H1 (cell line): ENCODE results near the gene UPP1. TPM values are rescaled to one million over a fixed set of nuclear protein-coding genes. Genes with fewer than 3 reads are reported as not detected.

ENCODE experiments used
- CTCF ChIA-PET: fragments of 300-600 bp; sonication (Branson Sonifier 250); formaldehyde crosslinking; loops from one replicate; lab custom pipeline; 2021; ENCODE audit not compliant: partially characterized antibody; lab: Charles Lee
- POLR2A ChIA-PET: fragments of 300-600 bp; sonication (Branson Sonifier 250); formaldehyde crosslinking; loops from one replicate; lab custom pipeline; 2021; ENCODE audit warnings: inconsistent platforms; ENCODE audit not compliant: partially characterized antibody; lab: Charles Lee
- DNase-seq, 2 experiments: peaks; one replicate each; pipeline versions ENCODE4 v3.0.0 to v3.0.0-alpha.2; 2010 to 2022; ENCODE audit warnings: low spot score in 2 of 2, low read depth in 1 of 2, mixed read lengths in 1 of 2
- FAIRE-seq: peaks from 2 replicates; lab custom pipeline; 2011; peaks lifted over from hg19 to GRCh38; lab: Jason Lieb, UNC
- H2AFZ ChIP-seq: 2 replicates; pipeline ENCODE4 v1.8.1; 2012; ENCODE audit warnings: low read length, inconsistent platforms
- H2AK5ac ChIP-seq: 2 replicates; pipeline ENCODE4 v1.6.1; 2013; ENCODE audit warnings: low read depth, low read length
- H2BK120ac ChIP-seq: replicated peaks from 2 replicates; pipeline ENCODE3; 2013; ENCODE audit warnings: low read depth, low read length, inconsistent platforms
- H2BK12ac ChIP-seq: 2 replicates; pipeline ENCODE4 v1.6.1; 2013; ENCODE audit warnings: low read depth, low read length
- H2BK15ac ChIP-seq: 2 replicates; pipeline ENCODE4 v1.6.1; 2013; ENCODE audit warnings: low read length
- H2BK20ac ChIP-seq: 2 replicates; pipeline ENCODE4 v1.6.1; 2013; ENCODE audit warnings: low read length
- H2BK5ac ChIP-seq: 2 replicates; pipeline ENCODE4 v1.6.1; 2013; ENCODE audit warnings: low read depth, low read length
- H3K14ac ChIP-seq: 2 replicates; pipeline ENCODE4 v1.6.1; 2013; ENCODE audit warnings: inconsistent platforms; ENCODE audit not compliant: insufficient read length
- H3K18ac ChIP-seq: 2 replicates; pipeline ENCODE4 v1.6.1; 2013; ENCODE audit warnings: low read length; ENCODE audit errors: extremely low read depth
- H3K23ac ChIP-seq: 2 replicates; pipeline ENCODE4 v1.6.1; 2013; ENCODE audit warnings: inconsistent platforms; ENCODE audit not compliant: insufficient read length
- H3K23me2 ChIP-seq: 2 replicates; pipeline ENCODE4 v1.6.1; 2013; ENCODE audit warnings: low read depth, low read length
- H3K27ac ChIP-seq: 2 replicates; pipeline ENCODE4 v1.6.1; 2011; ENCODE audit warnings: low read depth, low read length, inconsistent platforms
- H3K27me3 ChIP-seq, 4 experiments: replicated peaks in 1 of 4; 1 replicate in 1 of 4; 2 replicates in 3 of 4; pipeline versions ENCODE4 v1.6.1 to v1.8.1; 2011 to 2013; ENCODE audit warnings: low read length in 3 of 4, mild to moderate bottlenecking in 3 of 4, inconsistent platforms in 2 of 4, mixed read lengths in 2 of 4, moderate library complexity in 1 of 4; ENCODE audit not compliant: control insufficient read depth in 3 of 4, insufficient read depth in 3 of 4; ENCODE audit errors: extremely low read depth in 1 of 4
- H3K36me3 ChIP-seq, 4 experiments: 2 replicates each; pipeline versions ENCODE4 v1.6.1 to v1.8.1; 2011 to 2013; ENCODE audit warnings: mild to moderate bottlenecking in 4 of 4, low read length in 3 of 4, moderate library complexity in 2 of 4, control low read depth in 1 of 4, inconsistent platforms in 1 of 4; ENCODE audit not compliant: insufficient read depth in 4 of 4, control insufficient read depth in 2 of 4
- H3K4ac ChIP-seq: replicated peaks from 2 replicates; pipeline ENCODE3; 2013; ENCODE audit warnings: low read length, low read depth, mixed read lengths, inconsistent platforms; ENCODE audit not compliant: insufficient read length
- H3K4me1 ChIP-seq, 4 experiments: replicated peaks in 1 of 4; 1 replicate in 1 of 4; 2 replicates in 3 of 4; pipeline versions ENCODE4 v1.6.1 to v1.8.1; 2011 to 2013; ENCODE audit warnings: low read length in 3 of 4, inconsistent platforms in 2 of 4, mixed read lengths in 1 of 4; ENCODE audit not compliant: insufficient read depth in 4 of 4, control insufficient read depth in 3 of 4
- H3K4me2 ChIP-seq, 2 experiments: 2 replicates each; pipeline versions ENCODE4 v1.6.1 to v1.8.1; 2011 to 2013; ENCODE audit warnings: low read depth in 2 of 2, low read length in 2 of 2, control low read depth in 1 of 2, inconsistent platforms in 1 of 2, mild to moderate bottlenecking in 1 of 2; ENCODE audit not compliant: insufficient read depth in 1 of 2
- H3K4me3 ChIP-seq, 4 experiments: fragments of 200-600, 300-600 bp in 1 of 4; sonication (generic), shearing (Covaris generic), sonication (Bioruptor Twin) in 1 of 4; 2 replicates each; pipeline versions ENCODE4 v1.5.1 to v1.8.1; 2011 to 2016; ENCODE audit warnings: low read length in 4 of 4, low read depth in 3 of 4, control low read depth in 2 of 4, inconsistent platforms in 2 of 4, mild to moderate bottlenecking in 2 of 4, mixed read lengths in 1 of 4, moderate library complexity in 1 of 4; ENCODE audit not compliant: insufficient read depth in 2 of 4; ENCODE audit errors: extremely low read depth in 1 of 4
- H3K56ac ChIP-seq: replicated peaks from 2 replicates; pipeline ENCODE3; 2013; ENCODE audit warnings: low read depth, mild to moderate bottlenecking, mixed read lengths, low read length, inconsistent platforms; ENCODE audit not compliant: insufficient read length
- H3K79me1 ChIP-seq: 2 replicates; pipeline ENCODE4 v1.6.1; 2013; ENCODE audit warnings: low read depth, low read length, control low read depth
- H3K79me2 ChIP-seq, 2 experiments: 2 replicates each; pipeline versions ENCODE4 v1.6.1 to v1.8.1; 2012 to 2013; ENCODE audit warnings: low read length in 2 of 2, mild to moderate bottlenecking in 2 of 2, inconsistent platforms in 1 of 2; ENCODE audit not compliant: insufficient read depth in 2 of 2, control insufficient read depth in 1 of 2
- H3K9ac ChIP-seq, 4 experiments: replicated peaks in 1 of 4; 1 replicate in 1 of 4; 2 replicates in 3 of 4; pipeline versions ENCODE4 v1.6.1 to v1.8.1; 2011 to 2013; ENCODE audit warnings: low read depth in 3 of 4, low read length in 3 of 4, control low read depth in 2 of 4, mild to moderate bottlenecking in 2 of 4, moderate library complexity in 2 of 4, inconsistent platforms in 1 of 4; ENCODE audit errors: extremely low read depth in 1 of 4
- H3K9me3 ChIP-seq, 2 experiments: 2 replicates each; pipeline versions ENCODE4 v1.6.1 to v1.8.1; 2012 to 2013; ENCODE audit warnings: mild to moderate bottlenecking in 2 of 2, moderate library complexity in 2 of 2, control low read depth in 1 of 2, inconsistent platforms in 1 of 2, low read depth in 1 of 2, low read length in 1 of 2, mixed read lengths in 1 of 2; ENCODE audit not compliant: insufficient read depth in 2 of 2
- H4K20me1 ChIP-seq, 2 experiments: replicated peaks in 1 of 2; 2 replicates each; pipeline versions ENCODE3 to v1.8.1; 2011 to 2013; ENCODE audit warnings: inconsistent platforms in 2 of 2, low read length in 2 of 2, mild to moderate bottlenecking in 1 of 2; ENCODE audit not compliant: insufficient read depth in 2 of 2, control insufficient read depth in 1 of 2
- H4K5ac ChIP-seq: 2 replicates; pipeline ENCODE4 v1.6.1; 2013; ENCODE audit warnings: low read length, low read depth, mixed read lengths, inconsistent platforms; ENCODE audit not compliant: insufficient read length
- H4K8ac ChIP-seq: 2 replicates; pipeline ENCODE4 v1.8.0; 2013; ENCODE audit warnings: mild to moderate bottlenecking, moderate library complexity, low read length, inconsistent platforms; ENCODE audit not compliant: insufficient read depth; ENCODE audit errors: extremely low read depth
- H4K91ac ChIP-seq: replicated peaks from 2 replicates; pipeline ENCODE3; 2013; ENCODE audit warnings: low read length, mixed read lengths, inconsistent platforms; ENCODE audit not compliant: insufficient read length
- CTBP2 ChIP-seq: IDR thresholded peaks from 2 replicates; pipeline ENCODE4 v1.7.0; 2011; ENCODE audit warnings: borderline replicate concordance, mild to moderate bottlenecking, moderate library complexity, mixed read lengths, low read length; ENCODE audit not compliant: insufficient read depth, insufficient read length
- TAF7 ChIP-seq: optimal IDR thresholded peaks from 2 replicates; pipeline ENCODE3; 2011; ENCODE audit warnings: low read depth, mild to moderate bottlenecking, inconsistent platforms, low read length, moderate library complexity, borderline replicate concordance
- WGBS, 2 experiments: shearing (Covaris generic) in 1 of 2; methylation state at CpG; one replicate each; pipeline versions ENCODE4 v1.1.6 to v1.1.7; 2013 to 2015; ENCODE audit warnings: low lambda C conversion rate in 2 of 2, mixed read lengths in 2 of 2, inconsistent platforms in 1 of 2, low coverage in 1 of 2, missing lambda C conversion rate in 1 of 2; ENCODE audit not compliant: insufficient replicate concordance in 2 of 2, insufficient coverage in 1 of 2, insufficient read length in 1 of 2; ENCODE audit errors: extremely low coverage in 1 of 2, missing lambda C conversion rate in 1 of 2; 5-methylcytosine and 5-hydroxymethylcytosine counted together
- polyA plus RNA-seq, 7 experiments: library from polyadenylated mRNA; depleted of rRNA in 3 of 7; stranded (reverse) in 5 of 7; unstranded in 2 of 7; fragments of >200 nt in 5 of 7; fragments of 200-250 nt in 2 of 7; gene quantifications; 1 replicate in 5 of 7; 2 replicates in 1 of 7; 4 replicates in 1 of 7; pipeline versions ENCODE4 v1.2.1 to v1.2.3, GENCODE V29; 2011 to 2013; ENCODE audit warnings: missing spikeins in 2 of 7, mixed read lengths in 2 of 7
- total RNA-seq: library from RNA; stranded (reverse); fragmentation: NEBNext Ultra II Directional; extraction: Animal tissue kit (Norgen Biotek cat#: 25700); gene quantifications from 2 replicates; pipeline ENCODE4 v1.2.1, GENCODE V29; 2021

UPP1 gene
- total and polyA plus RNA-seq, 2 of the 8 experiments (the other 6 are each of a cell fraction or from before 2014, with no cell fraction given): 40.7 to 46.2 TPM

DNA sequence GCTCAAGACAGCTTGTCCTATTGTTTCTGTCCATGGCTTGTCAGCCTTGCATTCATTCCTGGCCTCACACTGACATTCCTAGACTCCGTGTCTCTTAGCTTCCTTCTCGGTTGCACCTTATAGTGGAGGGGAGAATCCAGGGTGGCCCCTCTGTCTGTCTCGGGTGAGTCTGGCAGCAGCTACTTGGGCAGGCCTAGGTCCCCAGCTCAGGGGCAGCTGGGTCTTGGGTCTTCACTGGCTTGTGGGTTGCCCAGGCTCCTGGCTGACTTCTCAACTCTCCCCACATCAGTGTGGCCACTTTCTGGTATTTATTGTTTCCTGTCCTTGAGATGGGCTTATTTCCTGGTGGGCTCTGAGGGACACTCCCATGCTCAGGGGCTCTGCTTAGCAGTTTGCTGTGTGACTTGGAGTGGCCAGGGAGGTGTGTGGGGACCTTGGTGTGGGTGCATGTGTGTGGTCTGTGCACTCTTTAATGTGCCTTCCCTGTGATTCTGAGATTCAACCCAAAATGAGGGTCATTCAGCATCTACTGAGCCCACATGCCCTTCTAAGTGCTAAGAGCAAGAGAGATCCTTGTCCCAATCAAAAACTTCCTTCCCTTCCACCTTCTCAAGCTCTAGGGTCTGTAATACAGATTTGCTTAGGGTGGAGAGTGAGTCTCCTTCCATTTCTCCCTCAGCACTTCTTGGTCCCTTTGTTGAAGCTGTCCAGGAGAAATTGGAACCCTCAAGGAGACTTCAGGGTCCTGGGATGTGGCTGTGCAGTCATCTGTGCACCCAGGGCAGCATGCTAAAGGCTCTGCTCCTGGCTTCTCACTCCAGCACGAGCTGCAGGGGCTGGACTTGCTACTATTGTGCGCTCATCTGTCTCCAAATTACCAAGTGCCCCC, 20.1 kb downstream of the UPP1 start:
- Histone ChIP-seq H3K23me2 (no peaks in the 10 kb centered on the region; the same call in 1 of the 2 replicates), H2BK120ac (no peak overlapping the region), H3K18ac (no peak overlapping the region)
- no peak for TF ChIP-seq CTBP2
- no peak for TF ChIP-seq TAF7

More for the DNA sequence above, 20.1 kb downstream of the UPP1 start:
- H3K4ac ChIP-seq: no peak overlapping the region
- H3K4me3 ChIP-seq: no peak overlapping the region
- no peak for DNase-seq
- H3K4me1 ChIP-seq: no peaks in the 10 kb centered on the region
- no peak overlapping the region for H3K56ac ChIP-seq
- no peak overlapping the region for H3K27ac ChIP-seq
- WGBS, 2 experiments: 84% methylated on average over 4 of the region's 5 CpGs; no CpG with 5 or more reads in 1 of the 2 experiments
- no peak overlapping the region for H3K14ac ChIP-seq
- H2BK12ac ChIP-seq: no peak overlapping the region
- H4K20me1 ChIP-seq: peaks cover 2% of the 10 kb centered on the region in 2 experiments
- H3K27me3 ChIP-seq: no peaks in the 10 kb centered on the region
- no peak overlapping the region for H2BK15ac ChIP-seq
- no peak overlapping the region for H4K5ac ChIP-seq
- H2AFZ ChIP-seq: no peak overlapping the region
- no peak overlapping the region for H2BK20ac ChIP-seq
- H2AK5ac ChIP-seq: no peak overlapping the region
- H3K79me2 ChIP-seq: no peaks in the 10 kb centered on the region
- H3K36me3 ChIP-seq: peaks cover 7 to 41% (median 25%) of the 10 kb centered on the region in 4 experiments
- H3K4me2 ChIP-seq: no peak overlapping the region
- H3K23ac ChIP-seq: no peak overlapping the region
- no peak overlapping the region for H4K91ac ChIP-seq
- no peak overlapping the region for H2BK5ac ChIP-seq
- H3K9ac ChIP-seq: no peak overlapping the region
- no peak for FAIRE-seq
- POLR2A ChIA-PET: interaction anchor here (1.0 to 2.0 kb wide), 6 partner anchors 16 to 209 kb away, joined by 3 to 15 read pairs (median 3); partner anchors contain the start of gene UPP1
- H3K9me3 ChIP-seq: no peaks in the 10 kb centered on the region
- CTCF ChIA-PET: interaction anchor here (0.7 to 4.6 kb wide), 34 partner anchors 8 to 214 kb away, joined by 3 to 38 read pairs (median 6); partner anchors contain the start of genes PKD1L1 and UPP1
- H3K79me1 ChIP-seq: 0 out of 2 replicates have a peak, but pooled peaks cover 2% of the 10 kb centered on the region
- H4K8ac ChIP-seq: no peak overlapping the region
